ENCODE data around the gene PSRC1.
A peak's percentile ranks its signal among the peaks of the same experiment; 100 is the strongest.

The PSRC1 gene

DNA sequence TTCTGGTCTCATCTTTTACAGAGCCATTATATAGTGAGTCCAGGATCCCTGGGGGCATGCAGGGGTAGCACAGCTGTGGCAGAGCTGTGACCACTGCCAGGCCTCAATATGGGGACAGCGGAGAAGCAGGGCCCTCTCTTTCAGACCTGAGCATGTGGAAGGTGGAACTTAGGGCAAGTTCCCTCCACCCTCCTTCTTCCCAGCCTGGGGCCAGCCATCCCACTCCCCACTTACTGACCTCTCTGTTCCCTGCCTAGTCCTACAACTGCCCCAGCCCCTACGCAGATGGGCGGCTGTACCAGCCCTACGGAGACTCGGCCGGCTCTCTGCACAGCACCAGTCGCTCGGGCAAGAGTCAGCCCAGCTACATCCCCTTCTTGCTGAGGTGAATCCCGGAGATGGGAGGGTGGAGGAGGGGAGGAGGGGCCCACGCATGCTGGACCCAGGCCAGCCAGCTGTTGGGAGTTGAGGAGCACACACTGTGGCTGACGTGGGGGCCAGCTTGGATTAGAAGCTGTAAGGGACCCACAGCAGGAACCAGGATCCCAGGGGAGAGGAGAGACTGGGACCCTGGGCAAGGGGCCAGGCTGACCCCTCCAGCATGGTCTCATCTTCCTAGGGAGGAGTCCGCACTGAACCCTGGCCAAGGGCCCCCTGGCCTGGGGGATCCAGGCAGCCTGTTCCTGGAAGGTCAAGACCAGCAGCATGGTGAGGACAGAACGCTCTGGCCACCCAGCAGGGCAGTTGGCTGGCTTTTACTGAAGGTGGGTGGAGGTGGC lies 10.7 kb downstream of the PSRC1 start:
- no peak for DNase-seq (ENCODE audit: low spot score)

DNA sequence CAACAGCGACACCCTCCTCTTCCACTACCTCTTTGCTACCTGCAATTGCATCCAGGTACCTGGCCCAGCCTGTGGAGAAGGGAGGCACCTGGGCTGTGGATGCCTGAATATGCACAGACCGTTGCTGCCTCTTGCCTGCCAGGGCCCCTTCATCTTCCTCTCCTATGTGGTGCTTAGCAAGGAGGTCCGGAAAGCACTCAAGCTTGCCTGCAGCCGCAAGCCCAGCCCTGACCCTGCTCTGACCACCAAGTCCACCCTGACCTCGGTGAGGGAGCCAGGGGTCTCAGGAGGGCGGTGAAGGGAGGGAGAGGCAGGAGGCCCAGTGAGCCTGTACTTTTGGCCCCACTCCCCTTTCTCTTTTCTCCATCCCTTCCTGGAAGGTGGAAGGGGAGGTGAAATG lies 11.5 kb downstream of the PSRC1 start:
- no peak for DNase-seq (ENCODE audit: low spot score)

DNA sequence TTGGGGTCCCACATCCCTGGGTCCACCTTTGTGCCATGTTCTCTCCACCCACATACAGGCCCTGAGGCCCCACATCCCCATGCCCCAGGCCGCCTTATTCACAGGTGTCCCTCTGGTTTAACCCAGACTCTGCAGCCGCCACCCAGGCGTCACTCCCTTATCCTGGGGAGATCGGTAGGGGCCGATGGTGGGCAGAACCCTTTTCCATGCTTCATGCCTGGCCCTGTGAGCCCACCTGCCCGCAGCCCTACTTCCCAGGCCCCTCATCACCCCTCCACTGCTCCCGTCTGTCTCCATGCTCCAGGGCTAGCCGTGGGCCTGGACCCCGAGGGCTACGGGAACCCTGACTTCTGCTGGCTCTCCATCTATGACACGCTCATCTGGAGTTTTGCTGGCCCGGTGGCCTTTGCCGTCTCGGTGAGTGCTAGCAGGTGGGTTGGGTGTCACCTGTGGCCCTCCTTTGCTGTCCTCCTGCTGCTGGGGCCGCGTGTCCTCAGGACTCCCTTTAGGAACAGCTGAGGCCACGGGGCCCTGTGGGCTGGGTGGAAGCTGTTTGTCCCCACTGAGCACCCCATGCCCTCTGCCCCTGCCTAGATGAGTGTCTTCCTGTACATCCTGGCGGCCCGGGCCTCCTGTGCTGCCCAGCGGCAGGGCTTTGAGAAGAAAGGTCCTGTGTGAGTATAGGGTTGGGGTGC lies 12.2 kb downstream of the PSRC1 start:
- DNase-seq (ENCODE audit: low spot score): no peak

DNA sequence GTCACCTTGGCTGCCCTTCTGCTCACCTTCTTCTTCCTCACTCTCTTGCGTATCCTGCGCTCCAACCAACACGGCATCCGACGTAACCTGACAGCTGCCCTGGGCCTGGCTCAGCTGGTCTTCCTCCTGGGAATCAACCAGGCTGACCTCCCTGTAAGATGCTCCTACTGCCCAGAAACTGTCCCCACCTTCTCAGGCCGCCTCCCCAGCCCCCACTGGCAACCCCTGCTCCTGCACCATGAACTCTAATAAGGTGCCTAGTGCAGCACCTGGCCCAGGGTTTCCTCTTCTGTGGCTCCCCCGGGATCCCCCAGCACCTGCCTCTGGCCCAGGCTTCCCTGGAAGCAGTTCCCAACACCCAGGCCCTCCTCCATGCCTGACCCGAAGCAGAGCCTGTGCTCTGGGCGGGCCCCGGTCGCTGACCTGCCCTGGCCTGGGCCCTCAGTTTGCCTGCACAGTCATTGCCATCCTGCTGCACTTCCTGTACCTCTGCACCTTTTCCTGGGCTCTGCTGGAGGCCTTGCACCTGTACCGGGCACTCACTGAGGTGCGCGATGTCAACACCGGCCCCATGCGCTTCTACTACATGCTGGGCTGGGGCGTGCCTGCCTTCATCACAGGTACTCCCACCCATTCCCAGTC lies 12.8 kb downstream of the PSRC1 start:
- no peak for DNase-seq (ENCODE audit: low spot score)

DNA sequence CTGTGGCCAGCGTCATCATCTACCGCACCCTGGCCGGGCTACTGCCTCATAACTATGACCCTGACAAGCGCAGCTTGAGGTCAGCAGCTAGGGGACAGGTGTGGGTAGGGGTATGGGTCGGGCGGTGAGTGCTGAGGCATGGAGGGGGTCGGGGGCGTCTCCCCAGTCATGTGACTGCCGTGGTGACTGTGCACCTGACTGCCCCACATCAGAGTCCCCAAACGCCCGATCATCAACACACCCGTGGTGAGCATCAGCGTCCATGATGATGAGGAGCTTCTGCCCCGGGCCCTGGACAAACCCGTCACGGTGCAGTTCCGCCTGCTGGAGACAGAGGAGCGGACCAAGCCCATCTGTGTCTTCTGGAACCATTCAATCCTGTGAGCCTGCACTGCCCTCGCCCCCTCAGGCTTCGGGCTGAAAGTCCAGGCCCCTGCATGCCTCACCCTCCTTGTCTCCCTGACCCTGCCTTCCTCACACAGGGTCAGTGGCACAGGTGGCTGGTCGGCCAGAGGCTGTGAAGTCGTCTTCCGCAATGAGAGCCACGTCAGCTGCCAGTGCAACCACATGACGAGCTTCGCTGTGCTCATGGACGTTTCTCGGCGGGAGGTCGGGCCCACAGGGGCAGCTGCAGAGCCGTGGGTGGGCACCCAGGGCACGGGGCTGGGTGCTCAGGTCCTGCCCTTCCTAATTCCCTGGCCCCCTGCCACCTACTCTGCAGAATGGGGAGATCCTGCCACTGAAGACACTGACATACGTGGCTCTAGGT lies 13.5 kb downstream of the PSRC1 start:
- DNase-seq (ENCODE audit: low spot score): no peak

DNA sequence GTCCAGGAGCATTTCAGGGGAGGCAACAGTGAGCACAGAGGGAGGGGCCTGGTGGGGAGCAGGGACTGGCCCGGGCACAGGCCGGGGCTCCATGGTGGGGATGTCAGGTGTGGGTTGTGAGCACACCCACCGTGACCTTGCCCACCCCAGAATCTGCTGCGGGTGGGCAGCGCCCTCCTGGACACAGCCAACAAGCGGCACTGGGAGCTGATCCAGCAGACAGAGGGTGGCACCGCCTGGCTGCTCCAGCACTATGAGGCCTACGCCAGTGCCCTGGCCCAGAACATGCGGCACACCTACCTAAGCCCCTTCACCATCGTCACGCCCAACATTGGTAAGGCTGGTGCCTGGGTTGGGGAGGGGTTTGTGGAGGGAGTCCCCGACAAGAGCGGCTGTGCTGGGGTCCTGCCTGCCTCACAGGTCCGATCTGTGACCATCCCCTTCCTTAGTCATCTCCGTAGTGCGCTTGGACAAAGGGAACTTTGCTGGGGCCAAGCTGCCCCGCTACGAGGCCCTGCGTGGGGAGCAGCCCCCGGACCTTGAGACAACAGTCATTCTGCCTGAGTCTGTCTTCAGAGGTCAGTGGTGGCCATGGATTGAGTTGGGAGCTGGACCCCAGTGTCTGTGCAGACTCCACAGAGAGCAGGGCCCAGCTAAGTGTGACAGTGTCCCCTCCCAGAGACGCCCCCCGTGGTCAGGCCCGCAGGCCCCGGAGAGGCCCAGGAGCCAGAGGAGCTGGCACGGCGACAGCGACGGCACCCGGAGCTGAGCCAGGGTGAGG lies 14.3 kb downstream of the PSRC1 start:
- no peak for DNase-seq (ENCODE audit: low spot score)

DNA sequence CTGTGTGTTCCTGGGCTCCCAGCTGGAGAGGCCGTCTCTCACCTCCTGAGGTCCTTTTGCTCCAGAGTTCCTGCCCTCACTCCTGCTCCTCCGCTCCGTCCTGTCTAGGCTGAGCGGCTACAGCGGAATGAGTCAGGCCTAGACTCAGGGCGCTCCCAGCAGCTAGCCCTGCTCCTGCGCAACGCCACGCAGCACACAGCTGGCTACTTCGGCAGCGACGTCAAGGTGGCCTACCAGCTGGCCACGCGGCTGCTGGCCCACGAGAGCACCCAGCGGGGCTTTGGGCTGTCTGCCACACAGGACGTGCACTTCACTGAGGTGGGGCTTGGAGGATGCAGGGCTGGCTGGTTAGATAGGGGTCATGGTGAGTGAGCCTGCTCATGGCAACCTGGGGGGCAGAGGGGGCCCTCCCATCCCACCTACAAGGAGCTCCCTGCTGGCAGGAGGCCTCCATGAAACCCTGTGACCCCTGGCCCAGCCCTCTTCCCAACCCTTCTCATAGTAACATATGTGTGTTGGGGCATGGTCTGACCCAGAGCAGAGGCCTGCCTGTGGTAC lies 15.1 kb downstream of the PSRC1 start:
- no peak for DNase-seq (ENCODE audit: low spot score)

DNA sequence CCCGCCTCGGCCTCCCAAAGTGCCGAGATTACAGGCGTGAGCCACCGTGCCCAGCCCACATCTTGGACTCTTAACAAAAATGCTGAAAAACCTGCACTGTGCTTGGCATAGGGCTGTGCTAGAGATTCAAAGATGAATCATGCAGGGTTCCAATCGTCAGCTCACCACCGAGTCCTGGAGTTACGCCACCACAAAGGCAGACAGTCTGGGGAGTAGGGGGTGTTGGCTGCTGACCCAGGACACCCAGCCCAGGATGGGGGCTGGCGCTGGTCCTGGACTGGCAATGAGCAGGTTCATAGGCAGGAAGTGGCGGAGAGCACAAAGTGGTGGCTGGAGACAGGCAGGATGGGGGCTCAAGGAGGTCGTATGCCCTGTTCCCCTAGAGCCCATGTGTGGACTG lies 16.0 kb downstream of the PSRC1 start:
- DNase-seq (ENCODE audit: low spot score): no peak

DNA sequence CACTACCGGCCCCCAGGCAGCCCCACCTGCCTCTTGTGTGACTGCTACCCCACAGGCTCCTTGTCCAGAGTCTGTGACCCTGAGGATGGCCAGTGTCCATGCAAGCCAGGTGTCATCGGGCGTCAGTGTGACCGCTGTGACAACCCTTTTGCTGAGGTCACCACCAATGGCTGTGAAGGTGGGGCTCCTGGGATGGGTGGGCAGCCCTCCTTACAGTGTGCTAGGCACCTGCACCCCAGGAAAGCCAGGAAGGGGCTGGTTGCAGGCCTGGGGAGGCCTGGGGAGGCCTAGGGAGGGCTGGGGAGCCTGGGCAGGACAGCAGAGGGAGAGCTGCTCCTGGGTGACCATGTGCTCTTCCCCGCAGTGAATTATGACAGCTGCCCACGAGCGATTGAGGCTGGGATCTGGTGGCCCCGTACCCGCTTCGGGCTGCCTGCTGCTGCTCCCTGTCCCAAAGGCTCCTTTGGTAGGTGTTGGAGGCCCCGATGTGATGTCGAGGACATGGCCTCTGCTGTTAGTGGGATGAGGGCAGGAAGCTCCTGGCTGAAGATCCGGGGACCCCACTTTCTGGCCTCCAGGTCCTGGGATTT lies 17.1 kb downstream of the PSRC1 start:
- no peak for DNase-seq (ENCODE audit: low spot score)

DNA sequence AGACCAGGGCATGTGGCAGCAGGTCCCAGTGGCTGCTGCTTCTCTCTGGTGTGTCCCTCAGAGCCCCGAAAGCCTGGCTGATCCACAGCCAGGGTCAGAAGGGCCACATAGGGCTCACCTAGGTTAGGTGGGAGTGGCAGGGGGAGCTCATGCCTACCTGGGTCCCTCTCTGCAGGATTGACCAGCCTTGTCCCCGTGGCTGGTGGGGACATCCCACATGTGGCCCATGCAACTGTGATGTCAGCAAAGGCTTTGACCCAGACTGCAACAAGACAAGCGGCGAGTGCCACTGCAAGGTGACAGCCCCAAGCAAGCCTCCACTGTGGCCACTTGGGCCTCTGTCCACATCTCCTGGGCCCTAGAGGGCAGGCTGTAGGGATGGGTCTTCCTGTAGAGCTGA lies 17.9 kb downstream of the PSRC1 start:
- no peak for DNase-seq (ENCODE audit: low spot score)

DNA sequence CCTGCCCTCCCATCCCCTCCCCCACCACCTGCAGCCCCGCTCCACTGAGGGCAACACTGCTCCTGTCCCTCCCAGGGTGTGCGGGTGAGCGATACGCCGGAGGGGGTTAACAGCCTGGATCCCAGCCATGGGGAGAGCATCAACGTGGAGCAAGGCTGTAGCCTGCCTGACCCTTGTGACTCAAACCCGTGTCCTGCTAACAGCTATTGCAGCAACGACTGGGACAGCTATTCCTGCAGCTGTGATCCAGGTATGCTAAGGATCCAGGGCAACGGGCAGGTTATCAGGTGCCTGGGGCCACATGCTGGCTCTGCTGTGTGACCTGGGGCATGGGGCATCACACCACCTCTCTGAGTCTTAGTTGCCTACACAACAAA lies 18.6 kb downstream of the PSRC1 start:
- no peak for DNase-seq (ENCODE audit: low spot score)

DNA sequence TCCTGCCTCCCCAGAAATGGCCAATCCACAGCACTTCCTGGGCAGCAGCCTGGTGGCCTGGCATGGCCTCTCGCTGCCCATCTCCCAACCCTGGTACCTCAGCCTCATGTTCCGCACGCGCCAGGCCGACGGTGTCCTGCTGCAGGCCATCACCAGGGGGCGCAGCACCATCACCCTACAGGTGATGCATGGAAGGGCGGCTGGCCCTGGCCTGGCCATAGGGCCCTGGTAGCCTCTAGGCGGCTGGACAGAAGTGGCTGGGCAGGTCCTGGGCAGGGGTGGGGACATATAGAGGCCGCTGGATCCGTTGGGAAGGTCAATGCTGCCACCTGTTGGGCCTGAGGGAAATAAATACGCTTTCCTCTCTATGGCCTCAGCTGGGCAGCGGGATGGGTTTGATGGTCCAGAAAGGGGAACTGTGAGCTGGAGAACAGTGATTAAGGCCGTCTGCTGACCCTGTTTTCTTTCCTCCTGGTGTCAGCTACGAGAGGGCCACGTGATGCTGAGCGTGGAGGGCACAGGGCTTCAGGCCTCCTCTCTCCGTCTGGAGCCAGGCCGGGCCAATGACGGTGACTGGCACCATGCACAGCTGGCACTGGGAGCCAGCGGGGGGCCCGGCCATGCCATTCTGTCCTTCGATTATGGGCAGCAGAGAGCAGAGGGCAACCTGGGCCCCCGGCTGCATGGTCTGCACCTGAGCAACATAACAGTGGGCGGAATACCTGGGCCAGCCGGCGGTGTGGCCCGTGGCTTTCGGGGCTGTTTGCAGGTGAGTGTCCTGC lies 19.2 kb downstream of the PSRC1 start:
- DNase-seq (ENCODE audit: low spot score): peak; percentile 75

DNA sequence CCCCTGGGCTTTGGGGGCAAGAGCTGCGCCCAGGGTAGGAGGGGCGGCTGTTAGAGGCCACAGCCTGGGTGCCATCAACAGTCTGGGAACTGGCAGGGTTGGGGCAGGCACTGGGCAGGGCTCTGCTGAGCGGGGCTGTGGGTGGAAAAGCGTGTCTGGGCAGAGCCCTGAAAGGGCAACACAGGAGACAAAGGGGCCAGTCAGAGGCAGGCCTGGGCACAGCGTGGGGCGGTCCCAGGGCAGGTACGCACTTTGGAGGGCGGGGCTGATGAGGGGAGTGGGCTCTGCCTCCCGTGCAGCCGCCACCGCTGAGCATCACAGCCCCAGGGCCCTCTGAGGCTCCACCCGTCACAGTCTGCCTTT lies 19.7 kb downstream of the PSRC1 start:
- DNase-seq (ENCODE audit: low spot score): no peak

DNA sequence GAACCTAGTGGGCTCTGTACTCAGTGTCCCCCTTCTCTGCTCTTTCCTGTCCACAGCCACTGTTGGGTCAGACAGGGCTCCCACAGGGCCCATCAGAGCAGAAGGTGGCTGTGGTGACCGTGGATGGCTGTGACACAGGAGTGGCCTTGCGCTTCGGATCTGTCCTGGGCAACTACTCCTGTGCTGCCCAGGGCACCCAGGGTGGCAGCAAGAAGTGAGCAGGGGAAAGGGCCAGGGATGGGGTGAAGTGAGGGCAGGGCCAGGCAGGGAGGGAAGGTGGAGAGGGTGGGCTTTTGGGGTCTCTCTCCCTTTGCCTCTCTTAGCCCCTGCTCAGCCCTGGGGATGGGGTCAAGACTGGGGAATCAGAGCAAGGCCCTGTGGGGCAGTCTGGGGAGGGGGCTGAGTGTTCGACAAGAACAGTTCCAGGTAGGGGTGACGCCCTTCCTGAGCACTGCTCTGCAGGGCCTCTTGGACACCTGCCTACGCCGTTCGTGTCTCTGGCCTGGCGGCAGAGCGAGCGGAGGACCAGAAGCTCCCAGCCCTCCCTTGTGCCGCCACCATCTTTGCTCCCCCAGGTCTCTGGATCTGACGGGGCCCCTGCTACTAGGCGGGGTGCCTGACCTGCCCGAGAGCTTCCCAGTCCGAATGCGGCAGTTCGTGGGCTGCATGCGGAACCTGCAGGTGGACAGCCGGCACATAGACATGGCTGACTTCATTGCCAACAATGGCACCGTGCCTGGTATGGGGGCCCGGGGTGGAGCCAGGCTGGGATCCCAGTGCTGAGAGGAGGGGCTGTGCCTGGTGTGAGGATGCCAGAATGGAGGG lies 20.5 kb downstream of the PSRC1 start:
- no peak for DNase-seq (ENCODE audit: low spot score)

DNA sequence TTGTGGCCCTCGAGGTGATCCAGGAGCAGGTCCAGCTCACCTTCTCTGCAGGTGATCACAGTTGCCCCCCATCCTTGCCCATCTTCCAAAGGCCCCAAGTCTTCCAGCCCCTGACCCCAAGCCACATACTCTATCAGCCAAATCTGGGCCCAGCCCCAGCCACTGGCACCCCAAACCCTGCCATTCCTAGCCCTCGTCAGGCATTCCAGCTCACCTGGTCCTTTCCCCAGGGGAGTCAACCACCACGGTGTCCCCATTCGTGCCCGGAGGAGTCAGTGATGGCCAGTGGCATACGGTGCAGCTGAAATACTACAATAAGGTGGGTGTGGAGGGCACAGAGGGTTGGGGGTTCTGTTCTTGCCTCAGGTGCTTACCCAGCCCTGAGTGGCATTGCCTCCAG lies 21.4 kb downstream of the PSRC1 start:
- no peak for DNase-seq (ENCODE audit: low spot score)

DNA sequence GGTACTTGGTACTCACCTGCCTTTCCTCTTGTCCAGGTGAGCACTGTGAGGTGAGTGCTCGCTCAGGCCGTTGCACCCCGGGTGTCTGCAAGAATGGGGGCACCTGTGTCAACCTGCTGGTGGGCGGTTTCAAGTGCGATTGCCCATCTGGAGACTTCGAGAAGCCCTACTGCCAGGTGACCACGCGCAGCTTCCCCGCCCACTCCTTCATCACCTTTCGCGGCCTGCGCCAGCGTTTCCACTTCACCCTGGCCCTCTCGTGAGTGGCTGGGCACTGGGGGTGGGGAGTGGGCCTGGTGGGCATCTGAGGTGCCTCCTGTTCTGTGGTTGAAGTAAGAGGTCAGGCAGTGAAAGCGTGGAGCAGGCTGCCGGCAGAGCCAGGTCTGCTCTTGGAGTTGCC lies 21.9 kb downstream of the PSRC1 start:
- no peak for DNase-seq (ENCODE audit: low spot score)

DNA sequence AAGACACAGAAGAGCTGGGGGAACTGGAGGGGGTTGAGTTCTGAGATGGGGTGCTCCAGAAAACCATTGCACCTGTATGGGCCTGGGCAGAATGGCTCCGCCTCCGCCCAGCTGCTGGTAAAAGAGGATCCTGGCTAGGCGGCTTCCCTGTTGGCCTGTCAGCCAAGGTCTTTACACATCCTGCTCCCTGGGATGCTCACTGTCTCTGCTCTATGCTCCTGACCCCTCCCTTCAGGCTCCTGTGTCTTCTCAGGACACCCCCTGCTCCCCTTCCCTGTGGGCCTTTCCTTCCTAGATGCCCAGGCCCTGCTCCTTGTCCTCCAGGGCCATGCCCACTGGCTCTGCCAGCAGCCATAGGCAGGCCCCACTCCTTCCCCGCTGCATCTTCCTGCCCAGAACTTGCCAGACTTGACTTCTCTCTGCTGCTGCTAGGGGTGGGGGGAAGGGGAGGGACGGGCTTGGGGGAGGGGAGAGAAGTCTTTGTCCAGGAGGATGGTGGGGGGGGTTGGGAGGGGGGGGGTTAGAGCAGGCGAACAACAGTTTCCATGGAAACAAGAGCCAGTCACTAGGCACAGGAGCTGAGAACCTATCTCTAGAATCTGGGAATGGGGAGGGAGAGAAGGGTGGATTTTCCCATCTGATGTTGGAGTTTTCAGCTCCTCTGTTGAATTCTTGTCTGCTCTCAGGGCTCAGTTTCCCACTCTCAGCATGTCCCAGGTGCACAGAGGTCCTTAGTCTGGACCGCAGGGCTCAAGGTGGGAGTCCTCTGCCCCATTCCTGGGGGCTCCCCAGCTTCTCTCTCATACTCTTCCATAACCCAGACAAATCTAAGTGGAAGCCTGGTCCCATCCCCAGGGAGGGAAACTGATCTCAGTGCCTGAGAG lies 23.0 kb downstream of the PSRC1 start:
- DNase-seq (ENCODE audit: low spot score): no peak

Measured in hematopoietic multipotent progenitor cell treated with erythropoietin and hydrocortisone succinate and interleukin-3 and kit ligand, for 15 days (in vitro differentiated cells).